NT2/D1 (cell line): Measurements from ENCODE around the gene SCAMP1.

Experiments
- SUZ12 ChIP-seq: IDR thresholded peaks from 2 replicates; pipeline ENCODE4 v1.6.1; 2011; ENCODE audit not compliant: insufficient read length, insufficient read depth; ENCODE audit errors: extremely low read depth
- YY1 ChIP-seq: IDR thresholded peaks from 2 replicates; pipeline ENCODE4 v1.6.1; 2011; ENCODE audit not compliant: insufficient read length, insufficient read depth
- ZNF274 ChIP-seq: IDR thresholded peaks from 2 replicates; pipeline ENCODE4 v1.6.1; 2011; ENCODE audit warnings: mild to moderate bottlenecking, low read depth, low read length

- TF ChIP-seq YY1 (no peak), SUZ12 (no peak), ZNF274 (no peak)
These were observed 137.4 kb downstream of the SCAMP1 start for GRCh38 chr5:78497573-78498533.
